ENCODE measurements around the gene KRTAP4-1. TPM values are rescaled to one million over a fixed set of nuclear protein-coding genes. Genes with fewer than 3 reads are reported as not detected.
"Not testable (repeated sequence)": the region's sequence is repeated elsewhere in the genome, so short reads cannot be mapped to it uniquely, and the experiment has no call there.

The KRTAP4-1 gene
- total and polyA plus RNA-seq, 12 donors = not detected

GRCh38 chr17:41211845-41212466 lies 27.2 kb upstream of the KRTAP4-1 start:
- ATAC-seq (no peak), DNase-seq (no peak)
- Histone ChIP-seq H3K4me3 (no peak overlapping the region), H3K27me3 (peaks cover 0 to 62% (median 39%) of the 10 kb centered on the region in 7 donors), H3K4me1 (no peaks in the 10 kb centered on the region), H3K9me3 (no peaks in the 10 kb centered on the region), H3K27ac (no peak overlapping the region), H3K36me3 (no peaks in the 10 kb centered on the region)
- TF ChIP-seq CTCF (IDR thresholded peaks at IDR 0.05) = no peak
- 40 to 55% methylated on average over 1 of the region's 1 CpG for WGBS, 2 donors
- intact Hi-C loops (cut with DNase I) = no loop called here

DNA sequence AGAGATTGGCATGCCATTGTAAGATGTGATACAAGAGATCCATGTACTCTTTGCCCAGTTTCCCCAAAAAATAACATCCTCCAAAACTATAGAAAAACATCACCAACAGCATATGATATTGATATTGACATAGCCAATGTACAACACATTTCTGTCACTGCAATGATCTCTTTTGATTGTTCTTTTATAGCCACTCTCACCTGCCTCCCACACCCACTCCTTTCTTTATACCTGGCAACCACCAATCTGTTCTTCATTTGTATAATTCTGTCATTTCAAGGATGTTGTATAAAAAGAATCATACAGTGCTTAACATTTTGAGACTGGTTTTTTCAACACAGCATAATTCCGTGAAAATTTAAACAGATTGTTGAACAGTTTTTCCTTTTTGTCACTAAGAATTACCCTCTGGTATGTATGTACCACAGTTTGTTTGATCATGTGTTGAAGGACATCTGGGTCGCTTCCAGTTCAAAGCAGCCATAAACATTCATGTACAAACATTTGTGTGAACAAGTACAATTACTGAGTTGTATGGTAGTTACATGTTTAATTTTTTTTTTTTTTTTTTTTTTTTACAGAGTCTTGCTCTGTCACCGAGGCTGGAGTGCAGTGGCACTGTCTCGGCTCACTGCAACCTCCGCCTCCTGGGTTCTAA lies 14.8 kb upstream of the KRTAP4-1 start:
- Histone ChIP-seq H3K4me3 (no peak overlapping the region), H3K36me3 (no peaks in the 10 kb centered on the region), H3K27me3 (no peaks in the 10 kb centered on the region), H3K4me1 (no peaks in the 10 kb centered on the region), H3K9me3 (peaks cover 0 to 10% (median 0%) of the 10 kb centered on the region in 11 donors), H3K27ac (no peak overlapping the region)
- ATAC-seq = no peak
- no peak for TF ChIP-seq CTCF (IDR thresholded peaks at IDR 0.05)
- no peak for DNase-seq
- intact Hi-C loops (cut with DNase I) = no loop called here
- WGBS, 2 donors = 66 to 88% methylated on average over 4 to 5 of the region's 5 CpGs

DNA sequence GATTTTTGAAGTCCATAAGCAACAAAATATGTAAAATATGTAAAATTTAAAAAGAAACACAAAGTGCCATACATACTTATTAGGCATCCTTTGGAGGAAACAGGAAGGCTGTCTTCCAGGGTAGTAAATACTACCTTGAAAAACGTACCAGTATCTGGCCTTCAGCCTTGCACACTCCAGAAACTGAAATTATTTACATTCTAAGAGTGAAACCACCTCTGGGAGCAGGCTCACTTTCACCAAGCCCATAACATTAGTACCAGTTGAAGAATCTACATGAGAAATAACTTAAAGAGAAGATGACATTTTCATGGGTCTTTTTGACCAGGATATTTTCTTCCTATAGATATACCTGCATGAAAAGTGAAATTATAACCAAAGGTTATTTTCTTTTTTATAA lies 11.4 kb upstream of the KRTAP4-1 start:
- Histone ChIP-seq H3K27ac (no peak overlapping the region), H3K9me3 (peaks cover 0 to 11% (median 0%) of the 10 kb centered on the region in 11 donors), H3K4me3 (no peak overlapping the region), H3K4me1 (no peaks in the 10 kb centered on the region), H3K27me3 (peaks cover 0 to 16% (median 0%) of the 10 kb centered on the region in 7 donors), H3K36me3 (no peaks in the 10 kb centered on the region)
- TF ChIP-seq CTCF (IDR thresholded peaks at IDR 0.05) = no peak
- ATAC-seq (no peak), DNase-seq (no peak)
- WGBS, 2 donors = 33 to 60% methylated on average over 1 of the region's 1 CpG
- intact Hi-C loops (cut with DNase I) = no loop called here

- Histone ChIP-seq H3K27me3 (peaks cover 0 to 59% (median 19%) of the 10 kb centered on the region in 7 donors), H3K27ac (no peak overlapping the region), H3K4me3 (no peak overlapping the region), H3K9me3 (peaks cover 0 to 10% (median 0%) of the 10 kb centered on the region in 11 donors), H3K36me3 (no peaks in the 10 kb centered on the region), H3K4me1 (no peaks in the 10 kb centered on the region)
- WGBS, 2 donors = 86 to 90% methylated on average over 3 of the region's 3 CpGs
- intact Hi-C loops (cut with DNase I) = no loop called here
- DNase-seq (no peak), ATAC-seq (no peak)
- TF ChIP-seq CTCF (IDR thresholded peaks at IDR 0.05) = no peak
Measured at GRCh38 chr17:41190328-41190727, 5.6 kb upstream of the KRTAP4-1 start.

DNA sequence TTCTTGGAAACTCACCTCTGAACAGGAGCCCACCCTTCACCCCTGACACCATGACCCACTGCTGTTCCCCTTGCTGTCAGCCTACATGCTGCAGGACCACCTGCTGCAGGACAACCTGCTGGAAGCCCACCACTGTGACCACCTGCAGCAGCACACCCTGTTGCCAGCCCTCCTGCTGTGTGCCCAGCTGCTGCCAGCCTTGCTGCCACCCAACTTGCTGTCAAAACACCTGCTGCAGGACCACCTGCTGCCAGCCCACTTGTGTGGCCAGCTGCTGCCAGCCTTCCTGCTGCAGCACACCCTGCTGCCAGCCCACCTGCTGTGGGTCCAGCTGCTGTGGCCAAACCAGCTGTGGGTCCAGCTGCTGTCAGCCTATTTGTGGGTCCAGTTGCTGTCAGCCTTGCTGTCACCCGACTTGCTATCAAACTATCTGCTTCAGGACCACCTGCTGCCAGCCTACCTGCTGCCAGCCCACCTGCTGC lies 5.2 kb upstream of the KRTAP4-1 start, which contains the start of gene KRTAP9-1:
Gene KRTAP9-1 (plus strand): TSS at position 51 of the 482 bp plus-strand sequence. CDS start 0 bp downstream, at position 51.
- H3K36me3 ChIP-seq, H3K4me3 ChIP-seq, H3K4me1 ChIP-seq, ATAC-seq, DNase-seq, H3K27ac ChIP-seq: not testable (repeated sequence)
- peaks cover 0 to 59% (median 19%) of the 10 kb centered on the region in 7 donors for H3K27me3 ChIP-seq
- intact Hi-C loops (cut with DNase I) = loop anchor here in 1 of 10 donors (10.0 kb wide), 1 partner anchor 65 kb away; the partner anchor contains the start of gene KRTAP4-12
- 84 to 85% methylated on average over 1 of the region's 1 CpG for WGBS, 2 donors
- H3K9me3 ChIP-seq = peaks cover 0 to 10% (median 0%) of the 10 kb centered on the region in 11 donors

All from heart right ventricle (tissue), 16 donors.